ENCODE data around the gene UFD1. TPM values are rescaled to one million over a fixed set of nuclear protein-coding genes. Genes with fewer than 3 reads are reported as not detected.

UFD1 gene
- total RNA-seq, 1 donor from 2014 or later, result 54.4 TPM

DNA sequence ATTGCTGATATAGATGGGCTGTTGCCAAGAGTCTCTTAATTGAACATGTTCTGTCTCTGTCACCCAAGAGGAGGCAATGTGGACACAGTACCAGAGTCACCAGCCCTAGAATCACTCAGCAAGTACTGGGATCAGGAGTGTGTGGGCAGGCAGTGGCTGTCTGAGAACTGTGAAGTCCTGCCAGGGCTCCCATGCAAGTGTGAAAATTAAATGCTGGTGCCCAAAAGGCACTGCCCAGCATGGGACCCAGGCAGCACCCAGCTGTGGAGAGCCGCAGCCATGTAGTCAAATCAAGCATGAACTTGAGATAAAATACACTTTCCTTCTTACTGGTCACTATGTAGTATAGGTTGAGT is 67.3 kb downstream of the UFD1 start:
- DNase-seq, result no peak
- CTCF ChIA-PET, result no interaction called here
- peaks cover 17% of the 10 kb centered on the region for H3K4me1 Mint-ChIP-seq
- H3K36me3 Mint-ChIP-seq (ENCODE audit: low read depth), result peaks cover 58% of the 10 kb centered on the region
- H3K9me3 Mint-ChIP-seq, result no peaks in the 10 kb centered on the region
- TF ChIP-seq, protein P1, sequence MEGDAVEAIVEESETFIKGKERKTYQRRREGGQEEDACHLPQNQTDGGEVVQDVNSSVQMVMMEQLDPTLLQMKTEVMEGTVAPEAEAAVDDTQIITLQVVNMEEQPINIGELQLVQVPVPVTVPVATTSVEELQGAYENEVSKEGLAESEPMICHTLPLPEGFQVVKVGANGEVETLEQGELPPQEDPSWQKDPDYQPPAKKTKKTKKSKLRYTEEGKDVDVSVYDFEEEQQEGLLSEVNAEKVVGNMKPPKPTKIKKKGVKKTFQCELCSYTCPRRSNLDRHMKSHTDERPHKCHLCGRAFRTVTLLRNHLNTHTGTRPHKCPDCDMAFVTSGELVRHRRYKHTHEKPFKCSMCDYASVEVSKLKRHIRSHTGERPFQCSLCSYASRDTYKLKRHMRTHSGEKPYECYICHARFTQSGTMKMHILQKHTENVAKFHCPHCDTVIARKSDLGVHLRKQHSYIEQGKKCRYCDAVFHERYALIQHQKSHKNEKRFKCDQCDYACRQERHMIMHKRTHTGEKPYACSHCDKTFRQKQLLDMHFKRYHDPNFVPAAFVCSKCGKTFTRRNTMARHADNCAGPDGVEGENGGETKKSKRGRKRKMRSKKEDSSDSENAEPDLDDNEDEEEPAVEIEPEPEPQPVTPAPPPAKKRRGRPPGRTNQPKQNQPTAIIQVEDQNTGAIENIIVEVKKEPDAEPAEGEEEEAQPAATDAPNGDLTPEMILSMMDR (IDR thresholded peaks at IDR 0.05), result no peak
- POLR2A ChIA-PET, result no interaction called here
- no peak overlapping the region for H3K4me3 Mint-ChIP-seq
- intact Hi-C loops (cut with micrococcal nuclease), result no loop called here
- H3K27me3 Mint-ChIP-seq, result no peaks in the 10 kb centered on the region
- ATAC-seq (ENCODE audit: low read depth), result no peak
- no peak overlapping the region for H3K27ac Mint-ChIP-seq

DNA sequence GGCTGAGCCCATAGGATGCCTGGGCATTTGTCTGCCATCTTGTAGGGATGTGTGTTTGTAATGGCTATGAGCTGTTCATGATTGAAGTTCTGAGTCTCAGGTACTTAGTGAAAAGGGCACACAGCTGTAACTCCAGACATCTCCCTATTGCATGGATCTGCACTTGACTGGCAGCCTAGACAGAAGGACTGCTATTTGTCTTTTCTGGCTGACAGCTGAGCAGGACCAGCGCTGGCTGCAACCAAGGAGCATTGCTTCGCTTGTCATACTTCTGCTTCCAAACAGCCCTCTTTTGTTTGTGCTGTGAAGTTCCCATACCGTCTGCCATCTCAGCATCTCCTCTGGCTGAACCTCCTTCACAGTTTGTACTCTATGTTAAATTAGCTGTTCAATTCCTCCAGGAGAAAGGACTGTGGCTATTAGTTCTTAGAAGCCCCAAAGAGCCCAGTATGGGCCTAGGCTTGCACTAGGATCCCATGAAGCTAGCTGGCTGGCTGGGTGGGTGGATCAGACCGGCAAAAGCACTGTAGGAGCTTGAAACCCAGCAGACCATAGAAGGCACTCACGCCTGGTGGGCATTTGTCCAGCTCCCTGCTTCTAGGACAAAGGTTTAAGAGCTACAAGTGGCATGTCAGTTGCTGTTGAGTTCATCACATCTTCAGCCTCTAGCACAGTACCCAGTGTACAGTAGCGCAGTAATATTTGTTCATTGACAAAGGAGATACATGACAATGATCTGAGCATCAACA is 67.9 kb downstream of the UFD1 start:
- H3K9me3 Mint-ChIP-seq, result no peaks in the 10 kb centered on the region
- ChIA-PET POLR2A (no interaction called here), CTCF (no interaction called here)
- DNase-seq, result no peak
- intact Hi-C loops (cut with micrococcal nuclease), result no loop called here
- TF ChIP-seq, protein P1 (IDR thresholded peaks at IDR 0.05), result no peak
- H3K27me3 Mint-ChIP-seq, result no peaks in the 10 kb centered on the region
- no peak for ATAC-seq (ENCODE audit: low read depth)
- no peak overlapping the region for H3K4me3 Mint-ChIP-seq
- no peak overlapping the region for H3K27ac Mint-ChIP-seq
- peaks cover 14% of the 10 kb centered on the region for H3K4me1 Mint-ChIP-seq
- H3K36me3 Mint-ChIP-seq (ENCODE audit: low read depth), result peaks cover 63% of the 10 kb centered on the region

DNA sequence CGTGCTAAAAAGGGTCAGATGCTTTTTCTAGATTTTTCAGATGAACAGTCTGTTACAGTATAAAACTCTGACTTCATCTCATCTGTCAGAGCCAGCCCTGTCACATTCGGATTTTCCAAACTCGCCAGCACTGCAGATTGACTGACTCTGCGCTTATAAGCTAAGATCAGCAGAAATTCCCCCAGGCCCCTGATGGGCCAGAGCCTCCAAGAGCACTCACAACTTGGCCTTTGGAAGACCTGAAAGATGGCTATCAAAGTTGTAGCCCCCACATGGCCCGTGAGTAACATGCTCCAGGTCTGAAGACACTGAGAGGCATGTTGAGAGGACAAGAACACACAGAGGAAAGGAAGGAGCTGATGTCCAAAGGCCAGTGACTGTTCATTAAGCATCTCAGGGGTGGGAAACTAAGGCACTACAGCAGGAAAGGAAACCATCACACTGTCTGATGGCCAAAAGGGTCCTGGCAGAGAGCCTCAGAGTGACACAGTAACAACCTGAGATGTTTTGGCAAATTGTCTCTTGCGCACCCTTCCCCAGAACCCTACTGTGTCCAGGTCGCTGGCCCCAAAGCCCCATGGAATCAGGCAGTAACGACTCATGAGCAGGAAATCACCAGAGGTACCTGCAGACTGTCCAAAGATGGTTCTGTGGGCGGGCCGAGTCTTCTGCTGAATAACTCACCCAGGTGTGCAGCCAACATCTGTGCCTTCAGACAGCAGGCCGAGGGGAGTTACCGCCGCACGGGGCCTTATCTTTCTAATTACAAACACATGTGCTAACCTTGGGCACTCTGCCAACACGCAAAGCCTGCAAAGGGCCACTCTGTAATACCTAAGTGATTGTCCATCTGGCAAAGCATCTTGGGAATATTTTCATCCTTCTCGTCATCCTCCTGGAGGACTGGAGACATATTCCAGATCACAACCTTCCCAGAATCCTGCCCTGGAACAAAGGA is 71.1 kb downstream of the UFD1 start:
- ATAC-seq (ENCODE audit: low read depth), result no peak
- POLR2A ChIA-PET, result no interaction called here
- H3K36me3 Mint-ChIP-seq (ENCODE audit: low read depth), result peaks cover 82% of the 10 kb centered on the region
- no peaks in the 10 kb centered on the region for H3K9me3 Mint-ChIP-seq
- no peak overlapping the region for H3K4me3 Mint-ChIP-seq
- intact Hi-C loops (cut with micrococcal nuclease), result no loop called here
- TF ChIP-seq, protein P1 (IDR thresholded peaks at IDR 0.05), result no peak
- no peak overlapping the region for H3K27ac Mint-ChIP-seq
- CTCF ChIA-PET, result no interaction called here
- H3K4me1 Mint-ChIP-seq, result peaks cover 22% of the 10 kb centered on the region
- H3K27me3 Mint-ChIP-seq, result no peaks in the 10 kb centered on the region
- no peak for DNase-seq

DNA sequence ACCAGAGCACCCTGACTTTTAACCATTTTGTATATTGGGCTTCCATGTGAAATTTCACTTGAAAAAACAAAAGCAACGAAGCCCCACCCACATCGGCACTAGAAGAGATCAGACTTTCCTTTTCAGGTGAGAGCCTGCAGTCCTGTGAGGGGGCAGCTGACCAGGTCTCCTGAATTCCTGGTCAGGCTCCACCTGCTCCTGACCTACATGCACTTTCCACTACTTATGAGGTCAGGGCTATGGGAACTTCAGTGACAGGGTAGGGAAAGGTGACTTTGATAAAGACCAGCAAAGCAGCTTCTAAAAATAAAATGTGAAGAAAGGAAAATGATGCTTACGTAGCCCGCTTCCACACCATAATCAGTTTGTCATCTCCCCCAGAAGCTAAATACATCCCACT is 72.1 kb downstream of the UFD1 start:
- no peaks in the 10 kb centered on the region for H3K27me3 Mint-ChIP-seq
- no peaks in the 10 kb centered on the region for H3K9me3 Mint-ChIP-seq
- peaks cover 84% of the 10 kb centered on the region for H3K36me3 Mint-ChIP-seq (ENCODE audit: low read depth)
- intact Hi-C loops (cut with micrococcal nuclease), result no loop called here
- ATAC-seq (ENCODE audit: low read depth) (no peak), DNase-seq (no peak)
- H3K27ac Mint-ChIP-seq, result no peak overlapping the region
- H3K4me3 Mint-ChIP-seq, result no peak overlapping the region
- CTCF ChIA-PET, result no interaction called here
- H3K4me1 Mint-ChIP-seq, result peaks cover 15% of the 10 kb centered on the region
- POLR2A ChIA-PET, result no interaction called here
- TF ChIP-seq, protein P1 (IDR thresholded peaks at IDR 0.05), result no peak

DNA sequence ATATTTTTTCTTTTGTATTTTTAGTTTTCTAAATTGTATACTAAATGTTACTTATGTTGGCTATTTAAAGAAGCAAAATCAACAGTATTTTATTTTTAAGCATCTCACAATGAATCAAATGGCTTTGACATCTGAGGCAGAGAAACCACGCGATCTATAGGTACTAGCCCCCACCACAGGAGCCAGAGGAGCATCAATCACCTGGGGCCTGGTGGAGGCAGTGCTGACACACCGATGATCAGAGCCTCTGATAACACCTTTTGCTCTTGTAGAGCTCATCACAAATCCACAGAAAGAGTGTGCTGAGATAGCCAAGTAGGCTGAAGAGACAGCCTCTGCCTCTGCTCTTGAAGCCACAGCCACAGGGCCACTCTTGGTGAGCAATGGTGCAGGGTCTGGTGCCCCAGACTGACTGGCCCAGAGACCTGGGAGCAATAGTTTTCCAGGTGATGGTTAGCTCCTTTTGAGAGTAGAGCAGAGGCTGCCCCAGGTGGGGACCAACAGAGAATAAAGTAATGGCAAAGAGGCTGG is 72.6 kb downstream of the UFD1 start:
- peaks cover 15% of the 10 kb centered on the region for H3K4me1 Mint-ChIP-seq
- ChIA-PET CTCF (no interaction called here), POLR2A (no interaction called here)
- no peak overlapping the region for H3K4me3 Mint-ChIP-seq
- H3K36me3 Mint-ChIP-seq (ENCODE audit: low read depth), result peaks cover 84% of the 10 kb centered on the region
- no peaks in the 10 kb centered on the region for H3K27me3 Mint-ChIP-seq
- no peak for DNase-seq
- ATAC-seq (ENCODE audit: low read depth), result no peak
- TF ChIP-seq, protein P1 (IDR thresholded peaks at IDR 0.05), result no peak
- intact Hi-C loops (cut with micrococcal nuclease), result no loop called here
- H3K27ac Mint-ChIP-seq, result no peak overlapping the region
- no peaks in the 10 kb centered on the region for H3K9me3 Mint-ChIP-seq
